SK-N-SH (cell line): ENCODE results near the gene MYO18A. TPM values are rescaled to one million over a fixed set of nuclear protein-coding genes. Genes with fewer than 3 reads are reported as not detected.

Experiments
- CTCF ChIA-PET: fragments of 300-600, 350-600 bp; formaldehyde crosslinking; extraction: SDS; loops from one replicate; lab custom pipeline; 2021; lab: Yijun Ruan, JAX
- POLR2A ChIA-PET: fragments of 350-600 bp; sonication (Branson Sonifier 250); formaldehyde crosslinking; extraction: SDS; loops from one replicate; lab custom pipeline; 2020; ENCODE audit warnings: antibody characterized with exemption, inconsistent platforms; lab: Yijun Ruan, JAX
- DNase-seq: peaks from one replicate; pipeline ENCODE4 v3.0.0; 2012
- H2AFZ ChIP-seq: fragments of 200-600 bp; sonication (generic); 2 replicates; pipeline ENCODE4 v1.8.1; 2016; ENCODE audit warnings: antibody characterized with exemption, mild to moderate bottlenecking, low read depth
- H3F3A ChIP-seq: fragments of 200-600 bp; sonication (generic); replicated peaks from 2 replicates; pipeline ENCODE3; 2016; ENCODE audit warnings: antibody characterized with exemption, mild to moderate bottlenecking; ENCODE audit not compliant: insufficient read depth
- H3K27ac ChIP-seq, 2 experiments: fragments of 200-500 bp in 1 of 2; fragments of 200-600 bp in 1 of 2; sonication (Bioruptor generic) in 1 of 2; sonication (generic), shearing (Covaris generic) in 1 of 2; 2 replicates each; pipeline versions ENCODE4 v1.5.1 to v1.6.1; 2014 to 2016; ENCODE audit warnings: low read depth in 2 of 2, inconsistent platforms in 1 of 2, low read length in 1 of 2, mild to moderate bottlenecking in 1 of 2, mixed read lengths in 1 of 2
- H3K27me3 ChIP-seq: fragments of 200-600 bp; sonication (generic), shearing (Covaris generic); 2 replicates; pipeline ENCODE4 v1.6.1; 2016; ENCODE audit warnings: mixed run types; ENCODE audit not compliant: insufficient read depth
- H3K36me3 ChIP-seq, 2 experiments: fragments of 200-500 bp in 1 of 2; fragments of 200-600 bp in 1 of 2; sonication (Bioruptor generic) in 1 of 2; sonication (generic) in 1 of 2; replicated peaks in 1 of 2; 2 replicates each; pipeline versions ENCODE3 to v1.5.1; 2014 to 2016; ENCODE audit warnings: low read length in 1 of 2, mild to moderate bottlenecking in 1 of 2; ENCODE audit not compliant: insufficient read depth in 2 of 2, control insufficient read depth in 1 of 2
- H3K4me1 ChIP-seq, 2 experiments: fragments of 200-500 bp in 1 of 2; fragments of 200-600 bp in 1 of 2; sonication (Bioruptor generic) in 1 of 2; sonication (generic), shearing (Covaris generic) in 1 of 2; 2 replicates each; pipeline versions ENCODE4 v1.5.1 to v1.6.1; 2014 to 2016; ENCODE audit warnings: low read depth in 1 of 2, low read length in 1 of 2, mixed run types in 1 of 2; ENCODE audit not compliant: insufficient read depth in 2 of 2, control insufficient read depth in 1 of 2
- H3K4me2 ChIP-seq: fragments of 200-600 bp; sonication (generic), shearing (Covaris generic); 2 replicates; pipeline ENCODE4 v1.6.1; 2017; ENCODE audit warnings: mixed run types
- H3K4me3 ChIP-seq, 2 experiments: fragments of 200-500 bp in 1 of 2; fragments of 200-600 bp in 1 of 2; sonication (Bioruptor generic) in 1 of 2; sonication (generic), shearing (Covaris generic) in 1 of 2; 2 replicates each; pipeline versions ENCODE4 v1.5.1 to v1.8.1; 2014 to 2016; ENCODE audit warnings: low read depth in 2 of 2, inconsistent platforms in 1 of 2, low read length in 1 of 2, mild to moderate bottlenecking in 1 of 2, mixed read lengths in 1 of 2, moderate library complexity in 1 of 2
- H3K79me2 ChIP-seq: fragments of 200-600 bp; sonication (generic); 2 replicates; pipeline ENCODE4 v1.8.1; 2017; ENCODE audit warnings: mild to moderate bottlenecking; ENCODE audit not compliant: insufficient read depth
- H3K9ac ChIP-seq: fragments of 200-600 bp; sonication (generic); 2 replicates; pipeline ENCODE4 v1.6.1; 2017; ENCODE audit warnings: mixed run types
- H3K9me2 ChIP-seq: fragments of 200-600 bp; sonication (generic); 2 replicates; pipeline ENCODE4 v1.6.1; 2017; ENCODE audit warnings: mixed run types
- H3K9me3 ChIP-seq: fragments of 200-600 bp; sonication (generic); 2 replicates; pipeline ENCODE4 v1.6.1; 2017; ENCODE audit warnings: mixed run types, mild to moderate bottlenecking, moderate library complexity
- H4K20me1 ChIP-seq: fragments of 200-600 bp; sonication (generic); 2 replicates; pipeline ENCODE4 v1.6.1; 2017; ENCODE audit warnings: mild to moderate bottlenecking, mixed run types; ENCODE audit not compliant: insufficient read depth
- CTCF ChIP-seq: fragments of 200-600 bp; sonication (generic); IDR thresholded peaks from 2 replicates; pipeline ENCODE4 v1.6.1; 2017; ENCODE audit warnings: antibody characterized with exemption, mild to moderate bottlenecking, moderate library complexity
- EP300 ChIP-seq, 2 experiments: IDR thresholded peaks; 2 replicates each; pipeline versions ENCODE4 v1.4.0 to v1.6.1; 2012; ENCODE audit warnings: borderline replicate concordance in 1 of 2, low read depth in 1 of 2, low read length in 1 of 2
- FOSL2 ChIP-seq: IDR thresholded peaks from 2 replicates; pipeline ENCODE4 v1.4.0; 2012; ENCODE audit warnings: low read depth, mild to moderate bottlenecking, moderate library complexity, borderline replicate concordance
- FOXJ3 ChIP-seq: sonication (generic); formaldehyde crosslinking; IDR thresholded peaks from 2 replicates; pipeline ENCODE4 v1.5.1; 2020; ENCODE audit warnings: mild to moderate bottlenecking, missing genetic modification reagents
- FOXM1 ChIP-seq: IDR thresholded peaks from 2 replicates; pipeline ENCODE4 v1.4.0; 2012; ENCODE audit warnings: low read depth, mild to moderate bottlenecking
- GABPA ChIP-seq: IDR thresholded peaks from 2 replicates; pipeline ENCODE4 v1.4.0; 2012; ENCODE audit warnings: low read depth, mild to moderate bottlenecking
- GATA2 ChIP-seq: sonication (generic); formaldehyde crosslinking; IDR thresholded peaks from 2 replicates; pipeline ENCODE4 v1.5.0; 2020; ENCODE audit warnings: mild to moderate bottlenecking, missing genetic modification reagents
- IRF3 ChIP-seq: fragments of 150-350 bp; IDR thresholded peaks from 2 replicates; pipeline ENCODE4 v1.6.1; 2016; ENCODE audit warnings: mild to moderate bottlenecking, low read depth, low read length
- JUND ChIP-seq: IDR thresholded peaks from 2 replicates; pipeline ENCODE4 v1.4.0; 2012
- NFIC ChIP-seq: IDR thresholded peaks from 2 replicates; pipeline ENCODE4 v1.4.0; 2012; ENCODE audit warnings: borderline replicate concordance
- RAD21 ChIP-seq: IDR thresholded peaks from 2 replicates; pipeline ENCODE4 v1.6.1; 2012; ENCODE audit warnings: mild to moderate bottlenecking, low read length
- REST ChIP-seq: IDR thresholded peaks from 2 replicates; pipeline ENCODE4 v1.6.1; 2012; ENCODE audit warnings: mild to moderate bottlenecking, low read depth, low read length, moderate library complexity
- RXRA ChIP-seq: IDR thresholded peaks from 2 replicates; pipeline ENCODE4 v1.4.0; 2012; ENCODE audit warnings: low read depth, mild to moderate bottlenecking, borderline replicate concordance
- SIN3A ChIP-seq: IDR thresholded peaks from 2 replicates; pipeline ENCODE4 v1.6.1; 2012; ENCODE audit warnings: low read depth, mild to moderate bottlenecking, low read length, moderate library complexity, borderline replicate concordance
- SMC3 ChIP-seq: IDR thresholded peaks from 2 replicates; pipeline ENCODE4 v1.6.1; 2012; ENCODE audit warnings: low read depth, low read length, improper control_type of control experiment
- TAF1 ChIP-seq: IDR thresholded peaks from 2 replicates; pipeline ENCODE4 v1.6.1; 2012; ENCODE audit warnings: low read depth, mild to moderate bottlenecking, low read length, moderate library complexity, borderline replicate concordance
- TCF12 ChIP-seq: IDR thresholded peaks from 2 replicates; pipeline ENCODE4 v1.4.0; 2012
- WGBS: methylation state at CpG from one replicate; pipeline ENCODE4 v1.1.6; 2017; ENCODE audit warnings: low lambda C conversion rate; 5-methylcytosine and 5-hydroxymethylcytosine counted together
- polyA plus RNA-seq, 3 experiments: library from polyadenylated mRNA; depleted of rRNA; stranded (reverse); fragments of >200 nt; gene quantifications; 2 replicates each; pipeline ENCODE4 v1.2.3, GENCODE V29; 2012

Gene MYO18A
- polyA plus RNA-seq, 1 of the 3 experiments (the other 2 are of a cell fraction) = 6.6 TPM

GRCh38 chr17:29124925-29125273 is 55.3 kb downstream of the MYO18A start:
- Histone ChIP-seq H3K27me3 (no peaks in the 10 kb centered on the region), H3K9me3 (no peaks in the 10 kb centered on the region), H4K20me1 (0 out of 2 replicates have a peak, but pooled peaks cover 4% of the 10 kb centered on the region), H3K79me2 (no peaks in the 10 kb centered on the region), H3K9ac (no peak overlapping the region), H3F3A (no peaks in the 10 kb centered on the region), H3K4me2 (no peak overlapping the region), H2AFZ (no peak overlapping the region), H3K4me1 (peaks cover 0 to 3% of the 10 kb centered on the region in 2 experiments; a peak in 1 of 4 replicates), H3K27ac (no peak overlapping the region), H3K9me2 (no peaks in the 10 kb centered on the region), H3K36me3 (peaks cover 0 to 12% of the 10 kb centered on the region in 2 experiments), H3K4me3 (no peak overlapping the region)
- POLR2A ChIA-PET = no interaction called here
- DNase-seq = no peak
- no peak for TF ChIP-seq FOSL2
- no peak for TF ChIP-seq IRF3
- no peak for TF ChIP-seq GABPA
- TF ChIP-seq RXRA = no peak
- TF ChIP-seq FOXM1 = no peak
- no peak for TF ChIP-seq EP300 (IDR thresholded peaks at IDR 0.05; ENCODE audit: borderline replicate concordance in 1 of 2, low read depth in 1 of 2, low read length in 1 of 2)
- no peak for TF ChIP-seq REST
- TF ChIP-seq GATA2 = no peak
- TF ChIP-seq TCF12 = no peak
- TF ChIP-seq SIN3A = no peak
- CTCF ChIA-PET = interaction anchor here (0.9 to 26.8 kb wide), 30 partner anchors 9 to 472 kb away, joined by 3 to 947 read pairs (median 6); partner anchors contain the start of genes MYO18A and PHF12
- WGBS = 63% methylated on average over 1 of the region's 5 CpGs

- Histone ChIP-seq H3K27ac (no peak overlapping the region), H2AFZ (no peak overlapping the region), H3K4me1 (peaks cover 0 to 3% of the 10 kb centered on the region in 2 experiments; a peak in 1 of 4 replicates), H3K9ac (no peak overlapping the region), H3K4me3 (no peak overlapping the region; a peak in 1 of 4 replicates), H3K36me3 (peaks cover 0 to 12% of the 10 kb centered on the region in 2 experiments), H3F3A (no peaks in the 10 kb centered on the region), H3K9me3 (no peaks in the 10 kb centered on the region), H3K27me3 (no peaks in the 10 kb centered on the region), H3K4me2 (no peak overlapping the region), H4K20me1 (0 out of 2 replicates have a peak, but pooled peaks cover 4% of the 10 kb centered on the region), H3K9me2 (no peaks in the 10 kb centered on the region), H3K79me2 (no peaks in the 10 kb centered on the region)
- CTCF ChIA-PET = interaction anchor here (0.5 to 26.8 kb wide), 68 partner anchors 9 to 969 kb away, joined by 3 to 947 read pairs (median 4); partner anchors contain the start of genes CRYBA1, MYO18A, PHF12 and PIPOX
- POLR2A ChIA-PET = interaction anchor here (0.8 to 1.1 kb wide), 6 partner anchors 8 to 171 kb away, joined by 3 to 5 read pairs (median 3); partner anchors contain the start of gene MYO18A
- TF ChIP-seq CTCF = peak; percentile 76
- no peak for TF ChIP-seq SIN3A
- TF ChIP-seq SMC3 = peak; percentile 80
- TF ChIP-seq FOXJ3 = no peak
- no peak for TF ChIP-seq NFIC
- TF ChIP-seq RXRA = no peak
- TF ChIP-seq RAD21 = peak; percentile 95
- TF ChIP-seq JUND = no peak
- TF ChIP-seq TAF1 = no peak
- WGBS = 73% methylated on average over 8 of the region's 13 CpGs
- peak; percentile 80 for DNase-seq
These were observed 55.9 kb downstream of the MYO18A start for GRCh38 chr17:29124135-29124924.
